Measurements from ENCODE around the gene GCFC2.

GRCh38 chr2:75627902-75628504 lies 82.7 kb downstream of the GCFC2 start:
- peak; percentile 42 to 75 (median 62) for TF ChIP-seq CTCF (IDR thresholded peaks at IDR 0.05)
- no peak for TF ChIP-seq POLR2A (IDR thresholded peaks at IDR 0.05)
- no peak for TF ChIP-seq EP300 (IDR thresholded peaks at IDR 0.05)
